Epithelial cell of esophagus (primary cell): Measurements from ENCODE around the gene TEN1.
A peak's percentile ranks its signal among the peaks of the same experiment; 100 is the strongest.
"Not testable (repeated sequence)": the region's sequence is repeated elsewhere in the genome, so short reads cannot be mapped to it uniquely, and the experiment has no call there.

ENCODE experiments used
- DNase-seq: peaks from one replicate; pipeline ENCODE4 v3.0.0; 2010; ENCODE audit warnings: low read depth
- H3K4me3 ChIP-seq: 2 replicates; pipeline ENCODE4 v1.5.1; 2011; ENCODE audit warnings: mild to moderate bottlenecking, low read length, control low read depth
- TF ChIP-seq, protein P1 (sequence below): IDR thresholded peaks from 2 replicates; pipeline ENCODE4 v1.5.1; 2011; ENCODE audit warnings: low read depth, mild to moderate bottlenecking, low read length, control low read depth, inconsistent platforms; ENCODE audit not compliant: insufficient read depth; ENCODE audit errors: missing control alignments

TEN1 gene

DNA sequence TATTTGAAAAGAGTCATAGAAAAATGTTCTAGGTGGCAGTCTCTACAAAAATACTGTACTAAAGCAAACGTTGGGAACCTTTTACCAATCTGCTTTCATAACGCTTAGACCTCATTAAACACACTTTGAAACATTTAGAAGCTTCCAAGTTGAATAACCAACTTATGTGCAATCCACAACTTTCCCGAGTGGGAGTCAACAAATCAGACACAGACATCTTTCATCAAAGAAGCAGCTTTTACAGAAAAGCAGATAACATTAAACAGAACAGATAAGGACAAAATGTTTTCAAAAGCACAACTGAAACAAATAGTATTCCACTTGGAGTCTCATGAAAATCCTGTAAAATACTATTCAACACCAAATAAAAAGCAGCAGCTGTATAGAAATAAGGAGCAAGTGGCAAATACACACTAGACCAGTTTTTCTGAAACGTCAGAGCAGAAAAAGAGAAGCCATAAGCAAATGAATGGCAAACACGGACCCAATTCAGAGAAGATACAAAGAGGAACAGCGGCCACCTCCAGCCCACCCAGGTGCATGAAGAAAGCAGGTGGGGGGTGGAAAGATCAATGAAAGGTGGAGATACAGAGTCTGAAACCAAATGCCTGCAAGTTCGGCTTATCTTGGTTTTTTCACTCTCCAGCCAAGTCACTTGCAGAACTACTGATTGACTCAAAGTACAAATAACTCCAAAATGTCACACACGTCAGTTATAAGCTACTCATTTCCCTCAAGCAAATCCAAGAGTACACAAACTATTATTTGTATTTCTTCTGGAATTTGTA, 19.8 kb upstream of the TEN1 start:
- no peak overlapping the region for H3K4me3 ChIP-seq
- TF ChIP-seq, protein P1, sequence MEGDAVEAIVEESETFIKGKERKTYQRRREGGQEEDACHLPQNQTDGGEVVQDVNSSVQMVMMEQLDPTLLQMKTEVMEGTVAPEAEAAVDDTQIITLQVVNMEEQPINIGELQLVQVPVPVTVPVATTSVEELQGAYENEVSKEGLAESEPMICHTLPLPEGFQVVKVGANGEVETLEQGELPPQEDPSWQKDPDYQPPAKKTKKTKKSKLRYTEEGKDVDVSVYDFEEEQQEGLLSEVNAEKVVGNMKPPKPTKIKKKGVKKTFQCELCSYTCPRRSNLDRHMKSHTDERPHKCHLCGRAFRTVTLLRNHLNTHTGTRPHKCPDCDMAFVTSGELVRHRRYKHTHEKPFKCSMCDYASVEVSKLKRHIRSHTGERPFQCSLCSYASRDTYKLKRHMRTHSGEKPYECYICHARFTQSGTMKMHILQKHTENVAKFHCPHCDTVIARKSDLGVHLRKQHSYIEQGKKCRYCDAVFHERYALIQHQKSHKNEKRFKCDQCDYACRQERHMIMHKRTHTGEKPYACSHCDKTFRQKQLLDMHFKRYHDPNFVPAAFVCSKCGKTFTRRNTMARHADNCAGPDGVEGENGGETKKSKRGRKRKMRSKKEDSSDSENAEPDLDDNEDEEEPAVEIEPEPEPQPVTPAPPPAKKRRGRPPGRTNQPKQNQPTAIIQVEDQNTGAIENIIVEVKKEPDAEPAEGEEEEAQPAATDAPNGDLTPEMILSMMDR: no peak
- DNase-seq: no peak

DNA sequence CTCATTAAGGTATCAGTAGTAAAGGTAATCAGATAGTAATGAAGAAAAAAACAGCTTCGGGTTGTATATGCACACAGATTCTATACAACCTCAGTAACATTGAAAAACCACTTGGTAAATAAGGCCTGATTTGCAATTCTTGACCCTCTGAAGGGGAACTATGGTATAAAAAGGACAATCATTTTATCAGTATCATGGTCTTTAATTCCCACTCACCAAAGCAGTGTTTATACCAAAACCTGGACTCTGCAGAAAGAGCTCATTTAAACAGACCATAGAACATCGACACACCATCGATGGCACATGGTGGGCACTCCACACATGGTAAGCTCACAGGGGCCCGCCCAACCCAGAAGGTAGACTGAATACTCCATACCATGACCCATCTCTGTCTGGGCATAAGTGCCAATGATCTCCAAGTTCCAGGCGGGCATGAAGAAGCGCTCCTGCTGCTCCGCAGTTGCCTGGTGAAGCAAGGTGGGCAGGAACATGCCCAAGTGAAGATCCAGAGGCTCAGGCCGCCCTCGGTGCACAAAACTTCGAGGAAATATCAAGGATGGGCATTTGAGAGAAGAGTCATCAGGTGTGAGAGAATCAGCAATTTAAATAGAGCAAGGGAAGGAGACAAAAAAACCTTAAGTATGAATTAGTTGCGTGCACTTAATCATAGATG, 19.1 kb upstream of the TEN1 start:
- TF ChIP-seq, protein P1: no peak
- no peak overlapping the region for H3K4me3 ChIP-seq
- no peak for DNase-seq

DNA sequence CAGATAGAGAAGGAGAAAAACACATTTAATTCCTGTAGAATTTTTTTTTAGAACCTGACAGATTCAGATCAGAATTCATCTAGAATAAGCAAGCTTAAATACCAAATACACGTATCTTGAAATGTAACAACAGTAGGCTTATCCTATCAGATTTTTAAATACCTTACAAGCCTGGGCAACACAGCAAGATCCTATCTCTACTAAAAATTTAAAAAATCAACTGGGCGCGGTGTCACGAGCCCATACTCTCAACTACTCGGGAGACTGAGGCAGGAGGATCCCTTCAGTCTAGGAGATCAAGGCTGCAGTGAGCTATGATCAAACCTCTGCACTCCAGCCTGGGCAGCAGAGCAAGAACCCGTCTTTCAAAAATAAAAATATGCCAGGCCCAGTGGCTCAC, 13.6 kb upstream of the TEN1 start:
- H3K4me3 ChIP-seq: no peak overlapping the region
- TF ChIP-seq, protein P1: no peak
- DNase-seq: no peak

DNA sequence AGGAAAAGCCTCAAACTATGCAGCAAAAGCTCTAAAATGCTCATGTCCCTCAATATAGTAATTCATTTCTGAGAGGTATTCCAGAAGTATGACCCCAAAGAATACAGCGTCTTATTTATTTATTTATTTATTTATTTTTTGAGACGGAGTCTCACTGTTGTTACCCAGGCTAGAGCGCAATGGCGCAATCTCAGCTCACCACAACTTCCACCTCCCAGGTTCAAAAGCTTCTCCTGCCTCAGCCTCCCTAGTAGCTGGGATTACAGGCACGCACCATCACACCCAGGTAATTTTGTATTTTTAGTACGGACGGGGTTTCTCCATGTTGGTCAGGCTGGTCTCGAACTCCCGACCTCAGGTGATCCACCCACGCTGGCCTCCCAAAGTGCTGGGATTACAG, 10.0 kb upstream of the TEN1 start:
- H3K4me3 ChIP-seq, DNase-seq: not testable (repeated sequence)

DNA sequence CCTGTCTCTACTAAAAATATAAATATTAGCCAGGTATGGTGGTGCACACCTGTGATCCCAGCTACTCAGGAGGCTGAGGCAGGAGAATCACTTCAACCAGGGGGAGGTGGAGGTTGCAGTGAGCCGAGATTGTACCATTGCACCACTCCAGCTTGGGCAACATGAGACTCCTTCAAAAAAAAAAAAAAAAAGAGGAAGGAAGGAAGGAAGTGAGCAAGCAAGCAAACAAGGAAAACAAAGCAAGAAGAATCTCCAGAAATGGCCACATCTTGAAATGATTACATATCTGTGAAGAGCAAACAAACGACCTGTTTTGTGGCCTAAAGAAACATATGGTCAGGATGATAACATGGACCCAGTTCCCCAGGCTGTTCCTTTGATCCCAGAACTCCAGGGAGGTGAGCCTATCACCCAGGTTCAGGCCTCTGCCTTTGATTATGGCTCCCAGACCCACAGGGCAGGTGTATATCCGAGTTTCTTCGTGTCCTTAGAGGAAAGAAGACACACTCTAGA, 9.0 kb upstream of the TEN1 start:
- DNase-seq: no peak
- no peak overlapping the region for H3K4me3 ChIP-seq
- TF ChIP-seq, protein P1: no peak

DNA sequence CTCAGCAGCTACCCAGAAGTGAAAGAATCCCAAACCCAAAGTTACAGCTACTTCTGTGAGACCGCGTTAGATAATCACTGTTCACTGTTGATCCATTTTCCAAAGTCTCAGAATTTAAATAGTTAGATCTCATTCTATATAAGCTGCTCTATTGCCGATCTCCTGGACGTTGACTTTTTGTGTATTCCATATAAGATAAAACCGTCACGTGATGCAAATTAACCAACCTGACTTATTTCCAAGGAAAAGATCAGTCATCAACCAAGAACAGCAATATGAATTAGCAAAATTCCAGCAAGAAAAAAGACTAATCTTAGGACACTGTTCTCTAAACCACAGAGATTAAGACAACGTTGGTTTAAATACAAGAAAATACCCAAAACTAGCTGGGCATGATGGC, 8.4 kb upstream of the TEN1 start:
- TF ChIP-seq, protein P1: no peak
- no peak overlapping the region for H3K4me3 ChIP-seq
- no peak for DNase-seq

DNA sequence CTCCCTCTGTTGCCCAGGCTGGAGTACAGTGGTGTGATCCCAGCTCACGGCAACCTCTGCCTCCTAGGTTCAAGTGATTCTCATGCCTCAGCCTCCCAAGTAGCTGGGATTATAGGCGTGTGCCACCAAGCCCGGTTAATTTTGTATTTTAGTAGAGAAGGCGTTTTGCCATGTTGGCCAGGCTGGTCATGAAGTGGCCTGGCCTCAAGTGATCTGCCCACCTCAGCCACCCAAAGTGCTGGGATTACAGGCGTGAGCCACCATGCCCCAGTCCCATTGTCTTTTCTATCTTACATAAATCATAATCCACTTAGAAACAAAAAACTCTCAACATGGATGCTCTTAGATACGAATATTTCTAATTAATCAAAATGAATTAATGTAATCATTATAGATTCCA, 3.9 kb upstream of the TEN1 start:
- not testable (repeated sequence) for DNase-seq, H3K4me3 ChIP-seq

DNA sequence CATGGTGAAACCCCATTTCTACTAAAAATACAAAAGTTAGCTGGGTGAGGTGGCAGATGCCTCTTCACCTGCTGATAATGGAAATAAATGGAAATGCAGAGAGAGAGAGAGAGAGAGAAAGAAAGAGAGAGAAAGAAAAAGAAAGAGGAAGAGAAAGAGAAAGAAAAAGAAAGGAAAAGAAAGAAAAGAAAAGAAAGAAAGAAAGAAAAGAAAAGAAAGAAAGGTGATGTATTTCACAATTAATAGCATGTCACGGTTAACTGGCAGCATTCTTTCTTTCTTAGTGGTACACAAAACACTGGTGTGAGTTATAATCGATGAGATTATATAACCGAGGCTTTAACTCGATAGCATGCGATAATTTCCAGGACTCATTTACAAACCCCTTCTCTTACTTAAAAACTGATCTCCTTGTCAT, 3.3 kb upstream of the TEN1 start:
- TF ChIP-seq, protein P1: no peak
- DNase-seq: no peak
- peak overlapping the region; percentile 19 for H3K4me3 ChIP-seq
